SK-N-SH (cell line): ENCODE data around the gene HSPB7. TPM values are rescaled to one million over a fixed set of nuclear protein-coding genes. Genes with fewer than 3 reads are reported as not detected.

Source experiments
- CTCF ChIA-PET: fragments of 300-600, 350-600 bp; formaldehyde crosslinking; extraction: SDS; loops from one replicate; lab custom pipeline; 2021; lab: Yijun Ruan, JAX
- POLR2A ChIA-PET: fragments of 350-600 bp; sonication (Branson Sonifier 250); formaldehyde crosslinking; extraction: SDS; loops from one replicate; lab custom pipeline; 2020; ENCODE audit warnings: antibody characterized with exemption, inconsistent platforms; lab: Yijun Ruan, JAX
- DNase-seq: peaks from one replicate; pipeline ENCODE4 v3.0.0; 2012
- H2AFZ ChIP-seq: fragments of 200-600 bp; sonication (generic); 2 replicates; pipeline ENCODE4 v1.8.1; 2016; ENCODE audit warnings: antibody characterized with exemption, mild to moderate bottlenecking, low read depth
- H3F3A ChIP-seq: fragments of 200-600 bp; sonication (generic); replicated peaks from 2 replicates; pipeline ENCODE3; 2016; ENCODE audit warnings: antibody characterized with exemption, mild to moderate bottlenecking; ENCODE audit not compliant: insufficient read depth
- H3K27ac ChIP-seq, 2 experiments: fragments of 200-500 bp in 1 of 2; fragments of 200-600 bp in 1 of 2; sonication (Bioruptor generic) in 1 of 2; sonication (generic), shearing (Covaris generic) in 1 of 2; 2 replicates each; pipeline versions ENCODE4 v1.5.1 to v1.6.1; 2014 to 2016; ENCODE audit warnings: low read depth in 2 of 2, inconsistent platforms in 1 of 2, low read length in 1 of 2, mild to moderate bottlenecking in 1 of 2, mixed read lengths in 1 of 2
- H3K27me3 ChIP-seq: fragments of 200-600 bp; sonication (generic), shearing (Covaris generic); 2 replicates; pipeline ENCODE4 v1.6.1; 2016; ENCODE audit warnings: mixed run types; ENCODE audit not compliant: insufficient read depth
- H3K36me3 ChIP-seq, 2 experiments: fragments of 200-500 bp in 1 of 2; fragments of 200-600 bp in 1 of 2; sonication (Bioruptor generic) in 1 of 2; sonication (generic) in 1 of 2; replicated peaks in 1 of 2; 2 replicates each; pipeline versions ENCODE3 to v1.5.1; 2014 to 2016; ENCODE audit warnings: low read length in 1 of 2, mild to moderate bottlenecking in 1 of 2; ENCODE audit not compliant: insufficient read depth in 2 of 2, control insufficient read depth in 1 of 2
- H3K4me1 ChIP-seq, 2 experiments: fragments of 200-500 bp in 1 of 2; fragments of 200-600 bp in 1 of 2; sonication (Bioruptor generic) in 1 of 2; sonication (generic), shearing (Covaris generic) in 1 of 2; 2 replicates each; pipeline versions ENCODE4 v1.5.1 to v1.6.1; 2014 to 2016; ENCODE audit warnings: low read depth in 1 of 2, low read length in 1 of 2, mixed run types in 1 of 2; ENCODE audit not compliant: insufficient read depth in 2 of 2, control insufficient read depth in 1 of 2
- H3K4me2 ChIP-seq: fragments of 200-600 bp; sonication (generic), shearing (Covaris generic); 2 replicates; pipeline ENCODE4 v1.6.1; 2017; ENCODE audit warnings: mixed run types
- H3K4me3 ChIP-seq, 2 experiments: fragments of 200-500 bp in 1 of 2; fragments of 200-600 bp in 1 of 2; sonication (Bioruptor generic) in 1 of 2; sonication (generic), shearing (Covaris generic) in 1 of 2; 2 replicates each; pipeline versions ENCODE4 v1.5.1 to v1.8.1; 2014 to 2016; ENCODE audit warnings: low read depth in 2 of 2, inconsistent platforms in 1 of 2, low read length in 1 of 2, mild to moderate bottlenecking in 1 of 2, mixed read lengths in 1 of 2, moderate library complexity in 1 of 2
- H3K79me2 ChIP-seq: fragments of 200-600 bp; sonication (generic); 2 replicates; pipeline ENCODE4 v1.8.1; 2017; ENCODE audit warnings: mild to moderate bottlenecking; ENCODE audit not compliant: insufficient read depth
- H3K9ac ChIP-seq: fragments of 200-600 bp; sonication (generic); 2 replicates; pipeline ENCODE4 v1.6.1; 2017; ENCODE audit warnings: mixed run types
- H3K9me2 ChIP-seq: fragments of 200-600 bp; sonication (generic); 2 replicates; pipeline ENCODE4 v1.6.1; 2017; ENCODE audit warnings: mixed run types
- H3K9me3 ChIP-seq: fragments of 200-600 bp; sonication (generic); 2 replicates; pipeline ENCODE4 v1.6.1; 2017; ENCODE audit warnings: mixed run types, mild to moderate bottlenecking, moderate library complexity
- H4K20me1 ChIP-seq: fragments of 200-600 bp; sonication (generic); 2 replicates; pipeline ENCODE4 v1.6.1; 2017; ENCODE audit warnings: mild to moderate bottlenecking, mixed run types; ENCODE audit not compliant: insufficient read depth
- CHD2 ChIP-seq: fragments of 150-350 bp; IDR thresholded peaks from 2 replicates; pipeline ENCODE4 v1.6.1; 2018; ENCODE audit warnings: low read length; ENCODE audit not compliant: partially characterized antibody
- CTCF ChIP-seq: fragments of 200-600 bp; sonication (generic); IDR thresholded peaks from 2 replicates; pipeline ENCODE4 v1.6.1; 2017; ENCODE audit warnings: antibody characterized with exemption, mild to moderate bottlenecking, moderate library complexity
- ELF1 ChIP-seq: IDR thresholded peaks from 2 replicates; pipeline ENCODE4 v1.4.0; 2012
- EP300 ChIP-seq, 2 experiments: IDR thresholded peaks; 2 replicates each; pipeline versions ENCODE4 v1.4.0 to v1.6.1; 2012; ENCODE audit warnings: borderline replicate concordance in 1 of 2, low read depth in 1 of 2, low read length in 1 of 2
- FOXJ3 ChIP-seq: sonication (generic); formaldehyde crosslinking; IDR thresholded peaks from 2 replicates; pipeline ENCODE4 v1.5.1; 2020; ENCODE audit warnings: mild to moderate bottlenecking, missing genetic modification reagents
- JUND ChIP-seq: IDR thresholded peaks from 2 replicates; pipeline ENCODE4 v1.4.0; 2012
- MXI1 ChIP-seq: IDR thresholded peaks from 2 replicates; pipeline ENCODE4 v1.6.1; 2012; ENCODE audit warnings: mild to moderate bottlenecking, low read depth, low read length, improper control_type of control experiment
- NFIC ChIP-seq: IDR thresholded peaks from 2 replicates; pipeline ENCODE4 v1.4.0; 2012; ENCODE audit warnings: borderline replicate concordance
- PBX3 ChIP-seq: IDR thresholded peaks from 2 replicates; pipeline ENCODE4; 2012
- RAD21 ChIP-seq: IDR thresholded peaks from 2 replicates; pipeline ENCODE4 v1.6.1; 2012; ENCODE audit warnings: mild to moderate bottlenecking, low read length
- RCOR1 ChIP-seq: fragments of 150-350 bp; IDR thresholded peaks from 2 replicates; pipeline ENCODE4 v1.6.1; 2017; ENCODE audit warnings: antibody characterized with exemption, low read length
- REST ChIP-seq: IDR thresholded peaks from 2 replicates; pipeline ENCODE4 v1.6.1; 2012; ENCODE audit warnings: mild to moderate bottlenecking, low read depth, low read length, moderate library complexity
- RFX5 ChIP-seq: IDR thresholded peaks from 2 replicates; pipeline ENCODE4 v1.6.1; 2012; ENCODE audit warnings: mild to moderate bottlenecking, improper control_type of control experiment, low read length
- RXRA ChIP-seq: IDR thresholded peaks from 2 replicates; pipeline ENCODE4 v1.4.0; 2012; ENCODE audit warnings: low read depth, mild to moderate bottlenecking, borderline replicate concordance
- SMC3 ChIP-seq: IDR thresholded peaks from 2 replicates; pipeline ENCODE4 v1.6.1; 2012; ENCODE audit warnings: low read depth, low read length, improper control_type of control experiment
- TEAD4 ChIP-seq: IDR thresholded peaks from 2 replicates; pipeline ENCODE4 v1.4.0; 2012; ENCODE audit warnings: mild to moderate bottlenecking, borderline replicate concordance; ENCODE audit not compliant: insufficient read depth
- USF2 ChIP-seq: fragments of 150-350 bp; IDR thresholded peaks from 2 replicates; pipeline ENCODE4 v1.6.1; 2017; ENCODE audit warnings: antibody characterized with exemption, low read length, low read depth, borderline replicate concordance
- YY1 ChIP-seq: IDR thresholded peaks from 2 replicates; pipeline ENCODE4 v1.4.0; 2012; ENCODE audit warnings: low read depth, mild to moderate bottlenecking
- WGBS: methylation state at CpG from one replicate; pipeline ENCODE4 v1.1.6; 2017; ENCODE audit warnings: low lambda C conversion rate; 5-methylcytosine and 5-hydroxymethylcytosine counted together
- polyA plus RNA-seq, 3 experiments: library from polyadenylated mRNA; depleted of rRNA; stranded (reverse); fragments of >200 nt; gene quantifications; 2 replicates each; pipeline ENCODE4 v1.2.3, GENCODE V29; 2012

The HSPB7 gene
- polyA plus RNA-seq, 1 of the 3 experiments (the other 2 are of a cell fraction) = 0.05 TPM

- no peak overlapping the region for H3K4me3 ChIP-seq
- no peaks in the 10 kb centered on the region for H3K36me3 ChIP-seq
- DNase-seq = peak; percentile 86
- ChIA-PET POLR2A (interaction anchor here (0.9 kb wide), 1 partner anchor 19 kb away, joined by 4 read pairs; the partner anchor contains the start of gene ZBTB17), CTCF (interaction anchor here (0.7 to 4.7 kb wide), 39 partner anchors 9 to 368 kb away, joined by 3 to 58 read pairs (median 4); partner anchors contain the start of genes CLCNKA, HSPB7, SPEN and SRARP)
- no peaks in the 10 kb centered on the region for H4K20me1 ChIP-seq
- H3F3A ChIP-seq = no peaks in the 10 kb centered on the region
- no peaks in the 10 kb centered on the region for H3K79me2 ChIP-seq
- H3K27me3 ChIP-seq = no peaks in the 10 kb centered on the region
- no peak overlapping the region for H3K27ac ChIP-seq
- no peaks in the 10 kb centered on the region for H3K9me3 ChIP-seq
- no peaks in the 10 kb centered on the region for H3K9me2 ChIP-seq
- no peak overlapping the region for H3K9ac ChIP-seq
- no peaks in the 10 kb centered on the region for H3K4me1 ChIP-seq
- WGBS = 44% methylated on average over 10 of the region's 11 CpGs
- no peak overlapping the region for H3K4me2 ChIP-seq
- TF ChIP-seq SMC3 (peak; percentile 97), CTCF (peak; percentile 85), RAD21 (peak; percentile 91), YY1 (no peak), EP300 (IDR thresholded peaks at IDR 0.05; ENCODE audit: borderline replicate concordance in 1 of 2, low read depth in 1 of 2, low read length in 1 of 2) (no peak), JUND (no peak), USF2 (no peak), MXI1 (0 out of 2 replicates have a peak, but pooled peaks have one; percentile 31)
- H2AFZ ChIP-seq = no peak overlapping the region
Observed at GRCh38 chr1:15994590-15995351, 23.1 kb downstream of the HSPB7 start.

GRCh38 chr1:15994081-15994480 is 23.8 kb downstream of the HSPB7 start:
- POLR2A ChIA-PET = no interaction called here
- H3K79me2 ChIP-seq = no peaks in the 10 kb centered on the region
- no peaks in the 10 kb centered on the region for H3K9me3 ChIP-seq
- H4K20me1 ChIP-seq = no peaks in the 10 kb centered on the region
- no peaks in the 10 kb centered on the region for H3F3A ChIP-seq
- no CpG with 5 or more reads among the region's 10 CpGs for WGBS
- H3K36me3 ChIP-seq = no peaks in the 10 kb centered on the region
- H3K27me3 ChIP-seq = no peaks in the 10 kb centered on the region
- CTCF ChIA-PET = interaction anchor here (0.7 to 4.7 kb wide), 29 partner anchors 8 to 369 kb away, joined by 3 to 58 read pairs (median 4); partner anchors contain the start of genes CLCNKA, FAM131C, HSPB7 and SPEN
- H3K4me2 ChIP-seq = no peak overlapping the region
- H3K4me3 ChIP-seq = no peak overlapping the region
- H3K9me2 ChIP-seq = no peaks in the 10 kb centered on the region
- no peaks in the 10 kb centered on the region for H3K4me1 ChIP-seq
- H3K9ac ChIP-seq = no peak overlapping the region
- DNase-seq = no peak
- H2AFZ ChIP-seq = no peak overlapping the region
- H3K27ac ChIP-seq = no peak overlapping the region
- TF ChIP-seq RXRA (no peak), RFX5 (no peak), RAD21 (no peak), TEAD4 (no peak), PBX3 (no peak), NFIC (no peak), ELF1 (no peak), FOXJ3 (CRISPR knock-in tag) (no peak), REST (no peak), CHD2 (no peak), RCOR1 (no peak)
